Dermis blood vessel endothelial cell (primary cell): Measurements from ENCODE around the gene RGS10. TPM values are rescaled to one million over a fixed set of nuclear protein-coding genes. Genes with fewer than 3 reads are reported as not detected.

Experiments used
- DNase-seq: peaks from one replicate; pipeline ENCODE4 v3.0.0; 2010
- total RNA-seq: library from RNA; depleted of rRNA; stranded (reverse); fragments of >200 nt; gene quantifications from 2 replicates; pipeline ENCODE4 v1.2.3, GENCODE V29; 2014

RGS10 gene
- total RNA-seq, 1 donor from 2014 or later = 12.6 TPM

DNA sequence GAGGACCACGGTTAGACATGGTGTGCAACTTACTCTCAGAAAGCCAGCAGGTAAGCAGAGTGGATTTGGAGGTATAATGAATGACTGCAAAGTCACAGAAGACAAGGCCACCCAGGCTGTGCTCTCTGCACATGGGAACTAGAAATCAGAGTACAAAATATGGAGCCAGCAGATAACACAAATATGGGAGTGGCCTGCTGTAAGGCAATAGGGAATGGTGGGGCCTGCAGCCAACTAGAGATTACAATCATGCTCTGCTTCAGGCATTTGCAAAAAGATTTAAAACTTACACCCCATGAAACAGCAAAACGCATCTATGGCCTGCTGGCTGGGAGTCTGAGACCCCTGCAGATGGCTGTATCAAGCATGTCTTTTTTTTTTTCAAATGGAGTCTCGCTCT lies 47.0 kb downstream of the RGS10 start:
- no peak for DNase-seq

DNA sequence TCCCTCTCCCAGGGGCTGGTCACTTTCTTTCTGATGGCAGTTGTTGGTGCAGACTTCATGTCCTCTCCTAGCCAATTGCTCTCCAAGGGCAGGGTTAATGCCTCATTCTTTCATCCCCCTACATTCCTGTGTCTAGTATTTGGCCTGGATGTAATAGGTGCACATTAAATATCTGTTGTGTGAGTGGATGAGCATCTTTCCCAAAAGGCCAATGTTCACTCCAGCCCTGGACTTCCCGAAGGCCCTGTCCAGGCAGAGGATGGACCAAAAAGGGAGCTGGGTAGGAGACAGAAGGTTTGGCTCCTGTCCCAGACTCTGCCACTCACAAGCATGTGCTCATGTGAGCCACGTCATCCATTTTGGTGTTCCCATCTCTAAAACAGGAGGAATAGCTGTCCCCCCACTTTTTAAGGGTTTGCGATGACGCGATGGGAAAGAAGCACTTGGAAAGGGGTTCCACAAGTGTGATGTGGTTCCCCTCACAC lies 47.5 kb downstream of the RGS10 start:
- DNase-seq = no peak

DNA sequence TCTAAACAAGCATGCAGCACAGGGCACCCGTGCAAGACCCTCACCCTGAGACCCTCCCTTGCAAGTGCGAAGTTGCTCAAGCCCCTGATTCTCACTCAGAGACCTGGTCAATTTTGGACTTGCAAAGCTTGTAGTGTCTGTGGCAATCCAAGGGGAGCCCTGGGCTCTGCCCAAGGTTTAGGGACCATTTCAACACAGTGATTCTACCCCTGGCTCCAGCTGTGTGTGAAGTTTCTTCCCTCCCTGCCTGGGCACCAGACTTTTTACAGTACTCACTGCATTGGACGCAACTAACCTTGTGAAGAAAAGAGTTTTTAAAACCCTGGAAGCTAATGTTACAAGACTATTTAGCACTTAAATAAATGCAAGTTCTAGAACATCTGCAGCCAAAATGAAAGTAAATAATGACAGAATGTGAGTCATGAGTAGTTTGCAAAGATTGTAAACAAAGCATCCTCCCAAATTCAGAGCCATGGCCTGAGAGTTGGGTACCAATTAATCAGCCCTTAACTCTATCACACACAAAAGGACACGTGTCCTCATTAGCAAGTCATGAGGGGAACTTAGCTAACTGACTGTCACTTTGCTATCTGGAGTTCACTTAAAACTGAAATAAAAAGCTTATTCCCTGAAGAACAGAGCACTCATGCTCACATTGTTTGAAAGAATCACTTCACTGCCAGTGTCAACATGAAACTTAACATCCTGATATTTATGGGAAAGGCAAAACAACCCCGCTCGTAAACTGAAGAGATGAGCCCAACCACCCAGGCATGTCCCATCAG lies 48.1 kb downstream of the RGS10 start:
- DNase-seq = no peak

DNA sequence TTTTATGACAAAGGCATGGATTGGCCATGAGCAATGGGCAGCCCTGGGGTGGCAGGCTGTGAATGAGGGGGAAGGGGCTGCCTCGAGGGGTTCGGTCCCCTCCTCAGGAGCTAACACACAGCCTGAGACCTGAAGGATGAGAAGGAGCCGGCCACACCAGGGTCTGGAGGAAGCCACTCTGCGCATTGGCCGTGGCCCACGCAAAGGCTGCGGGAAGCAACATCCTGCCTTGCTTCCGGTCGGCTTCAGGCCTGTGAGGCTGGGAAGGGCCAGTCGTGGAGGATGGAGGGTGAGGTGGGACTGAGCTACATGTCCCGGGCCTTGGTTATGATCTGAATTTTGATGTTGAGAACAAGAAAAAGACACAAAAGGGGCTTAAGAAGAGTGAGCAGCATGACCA lies 49.4 kb downstream of the RGS10 start:
- peak; percentile 43 for DNase-seq

DNA sequence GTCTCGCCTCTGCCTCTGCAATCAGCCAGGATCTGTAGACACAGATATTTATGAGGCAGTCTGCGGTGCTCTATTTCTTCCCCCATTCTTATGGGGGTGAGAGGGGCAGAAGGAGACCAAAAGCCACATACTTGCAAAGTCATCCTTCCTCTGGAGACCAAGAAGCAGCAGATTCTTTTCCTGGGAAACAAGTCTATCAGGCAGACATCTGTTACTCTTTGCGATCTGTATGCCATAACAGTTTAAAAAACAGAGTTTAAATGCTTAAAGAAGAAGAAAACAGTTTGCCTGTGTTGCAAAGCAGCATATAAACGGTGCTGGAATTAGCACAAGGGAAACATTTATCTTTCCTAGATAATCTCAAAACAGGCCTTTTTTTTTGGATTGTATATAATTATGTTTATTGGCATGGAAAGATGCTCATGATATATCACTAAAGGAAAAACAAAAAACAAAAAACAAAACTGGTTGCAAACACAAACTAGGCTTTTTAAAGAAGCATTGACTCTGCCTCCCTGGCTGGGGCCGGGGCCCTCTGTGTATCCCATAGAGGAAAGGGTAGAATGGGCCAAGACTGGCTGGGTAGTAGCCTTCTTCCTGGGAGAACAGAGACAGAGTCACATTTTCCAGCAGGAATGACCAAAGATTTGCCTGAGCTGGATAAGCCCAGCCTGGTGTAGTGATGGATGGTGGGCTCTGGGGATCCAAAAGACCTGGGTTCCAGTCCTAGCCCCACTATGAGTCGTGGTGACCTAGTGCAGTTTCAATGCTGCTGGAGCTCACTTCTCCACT lies 50.4 kb downstream of the RGS10 start:
- DNase-seq = no peak

DNA sequence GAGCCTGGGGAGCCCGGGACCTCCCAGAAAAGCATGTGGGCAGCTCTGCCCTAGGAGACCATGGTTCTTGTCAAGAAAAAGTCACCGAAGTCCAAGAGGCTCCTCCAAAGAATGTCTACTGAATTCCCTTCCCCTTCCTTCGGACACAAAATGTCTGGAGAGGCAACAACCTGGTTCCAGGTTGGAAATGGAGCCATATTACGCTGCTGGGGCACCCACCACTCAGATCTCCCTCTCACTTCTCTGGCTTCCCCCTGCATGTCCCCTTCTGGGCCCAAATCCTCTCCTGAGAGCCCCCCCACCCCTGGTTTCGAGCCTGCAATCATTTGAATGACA lies 52.6 kb downstream of the RGS10 start:
- DNase-seq = no peak

DNA sequence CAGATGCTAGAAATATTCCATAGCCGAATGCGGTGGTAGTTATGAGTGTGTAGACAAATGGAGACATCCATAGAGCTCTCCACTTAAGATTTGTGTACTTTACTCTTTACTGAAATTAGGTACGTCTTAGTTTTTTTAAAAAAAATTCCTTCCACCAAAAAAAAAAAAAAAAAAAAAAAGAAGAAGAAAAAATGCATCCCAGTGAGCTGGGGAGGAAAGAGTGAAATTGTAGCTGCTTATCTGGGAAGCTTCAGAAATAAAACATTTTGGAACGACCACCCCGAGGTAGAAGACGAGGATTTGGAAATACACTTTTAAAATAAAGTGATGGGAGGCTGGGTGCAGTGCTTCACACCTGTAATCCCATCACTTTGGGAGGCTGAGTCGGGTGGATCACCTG lies 53.8 kb downstream of the RGS10 start:
- no peak for DNase-seq

DNA sequence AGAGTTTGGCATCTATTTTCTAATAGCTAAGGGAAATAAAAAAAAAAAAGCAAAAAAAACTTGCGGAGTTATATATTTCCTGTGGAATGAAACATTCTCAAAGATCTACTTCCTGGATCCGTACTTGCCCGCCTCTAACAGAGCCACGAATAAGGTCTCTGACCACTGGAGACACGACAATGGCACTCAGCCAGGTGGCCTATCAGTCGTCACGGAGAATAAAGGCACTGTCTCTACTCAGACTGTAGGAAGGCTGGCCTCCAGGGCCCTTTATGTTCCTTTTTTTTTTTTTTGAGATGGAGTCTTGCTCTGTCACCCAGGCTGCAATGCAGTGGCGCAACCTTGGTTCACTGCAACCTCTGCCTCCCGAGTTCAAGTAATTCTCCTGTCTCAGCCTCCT lies 58.7 kb downstream of the RGS10 start:
- DNase-seq = peak; percentile 50

DNA sequence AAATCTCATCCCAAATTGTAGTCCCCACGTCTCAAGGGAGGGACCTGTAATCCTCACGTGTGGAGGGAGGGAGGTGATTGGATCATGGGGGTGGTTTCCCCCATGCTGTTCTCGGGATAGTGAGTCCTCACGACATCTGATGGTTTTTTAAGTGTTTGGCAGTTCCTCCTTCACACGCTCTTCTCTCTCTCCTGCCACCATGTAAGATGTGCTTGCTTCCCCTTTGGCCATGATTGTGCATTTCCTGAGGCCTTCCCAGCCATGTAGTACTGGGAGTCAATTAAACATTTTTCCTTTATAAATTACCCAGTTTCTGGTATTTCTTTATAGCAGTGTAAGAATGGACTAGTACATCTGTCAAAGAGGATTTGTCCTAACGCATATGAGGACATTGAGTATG lies 59.5 kb downstream of the RGS10 start:
- no peak for DNase-seq

DNA sequence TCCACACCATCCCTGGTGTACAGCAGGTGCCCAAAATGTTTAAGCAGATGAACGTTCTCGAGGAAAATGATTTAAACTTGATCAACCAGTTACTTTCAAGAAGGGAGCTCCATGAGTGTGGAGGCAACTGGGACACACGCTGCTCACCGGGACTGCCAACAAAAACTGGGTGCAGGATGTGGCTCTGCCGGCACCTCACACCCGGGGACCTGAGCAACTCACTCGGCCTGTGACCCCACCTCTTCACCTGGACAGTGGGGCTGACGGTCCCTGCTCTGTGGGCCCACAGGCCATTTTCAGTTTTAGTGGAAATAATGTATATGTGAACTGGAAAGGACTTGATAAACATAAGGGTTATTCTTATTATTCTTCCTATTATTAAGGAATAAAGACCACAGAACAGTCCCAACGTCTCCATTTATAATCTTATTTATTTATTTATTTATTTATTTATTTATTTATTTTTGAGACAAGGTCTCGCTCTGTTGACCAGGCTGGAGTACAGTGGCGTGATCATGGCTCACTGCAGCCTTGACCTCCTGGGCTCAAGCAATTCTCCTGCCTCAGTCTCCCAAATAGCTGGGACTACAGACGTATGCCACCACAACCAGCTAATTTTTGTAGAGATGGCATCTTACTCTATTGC lies 60.6 kb downstream of the RGS10 start:
- DNase-seq = no peak

DNA sequence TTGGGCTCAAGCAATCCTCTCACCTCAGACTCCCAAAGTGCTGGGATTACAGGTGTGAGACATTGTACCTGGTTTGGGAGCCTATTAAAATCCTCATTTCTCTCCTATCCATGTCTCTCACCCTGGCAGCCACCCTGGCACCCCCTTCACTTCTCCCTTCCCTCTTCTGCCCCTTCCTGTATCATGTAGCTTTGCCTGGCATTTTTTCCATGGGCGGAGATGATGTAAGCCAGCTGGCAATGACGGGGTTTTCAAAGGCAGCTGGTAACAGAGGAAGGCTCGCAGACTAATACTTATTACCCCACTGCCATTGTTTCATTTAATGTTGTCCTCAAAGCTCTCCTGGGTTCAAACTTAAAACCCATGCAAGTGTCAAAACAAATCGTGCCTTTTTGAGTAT lies 61.9 kb downstream of the RGS10 start:
- peak; percentile 56 for DNase-seq

DNA sequence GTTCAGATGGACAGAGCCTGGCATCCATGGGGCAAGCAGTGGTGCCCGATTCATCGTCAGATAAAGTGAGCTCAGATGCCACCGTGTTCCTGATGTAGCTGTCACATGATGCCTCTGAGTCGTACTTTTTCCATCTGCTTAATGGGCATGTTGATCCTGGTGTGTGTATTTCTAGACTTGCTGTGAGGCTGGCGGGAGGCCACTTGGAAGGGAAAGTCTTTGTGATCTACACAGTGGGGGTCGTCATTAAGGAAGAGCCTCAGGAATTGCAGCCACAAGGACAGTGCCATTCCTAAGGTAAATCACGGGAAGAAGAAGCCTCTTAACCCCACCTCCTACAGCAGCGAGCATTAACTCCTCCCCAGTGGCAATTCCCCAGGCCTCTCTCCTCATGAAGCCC lies 63.0 kb downstream of the RGS10 start:
- no peak for DNase-seq

DNA sequence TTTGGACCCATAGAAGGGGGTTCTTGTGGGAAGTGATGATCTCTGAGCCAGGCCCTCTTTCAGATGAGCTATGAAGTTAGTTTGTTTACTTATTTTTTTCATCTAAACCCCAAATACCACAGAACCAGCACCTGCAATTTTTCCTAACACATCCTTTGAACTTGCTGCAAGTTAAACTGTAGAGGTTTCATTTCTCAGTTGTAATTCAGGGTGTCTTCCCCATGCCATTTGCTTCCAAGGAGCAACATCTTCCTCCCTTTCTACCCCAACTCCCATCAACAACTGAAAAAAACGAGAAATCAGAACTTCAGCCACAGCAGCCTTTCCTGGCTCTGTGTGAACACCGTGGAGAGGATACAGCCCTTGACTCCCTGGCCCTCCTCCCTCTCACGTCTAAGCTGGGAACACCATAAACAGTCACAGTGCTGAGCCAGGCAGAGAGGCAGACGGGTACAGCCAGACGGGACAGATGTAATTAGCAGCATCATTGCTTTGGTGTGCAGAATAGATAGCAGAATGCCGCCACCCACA lies 63.6 kb downstream of the RGS10 start:
- DNase-seq = no peak

DNA sequence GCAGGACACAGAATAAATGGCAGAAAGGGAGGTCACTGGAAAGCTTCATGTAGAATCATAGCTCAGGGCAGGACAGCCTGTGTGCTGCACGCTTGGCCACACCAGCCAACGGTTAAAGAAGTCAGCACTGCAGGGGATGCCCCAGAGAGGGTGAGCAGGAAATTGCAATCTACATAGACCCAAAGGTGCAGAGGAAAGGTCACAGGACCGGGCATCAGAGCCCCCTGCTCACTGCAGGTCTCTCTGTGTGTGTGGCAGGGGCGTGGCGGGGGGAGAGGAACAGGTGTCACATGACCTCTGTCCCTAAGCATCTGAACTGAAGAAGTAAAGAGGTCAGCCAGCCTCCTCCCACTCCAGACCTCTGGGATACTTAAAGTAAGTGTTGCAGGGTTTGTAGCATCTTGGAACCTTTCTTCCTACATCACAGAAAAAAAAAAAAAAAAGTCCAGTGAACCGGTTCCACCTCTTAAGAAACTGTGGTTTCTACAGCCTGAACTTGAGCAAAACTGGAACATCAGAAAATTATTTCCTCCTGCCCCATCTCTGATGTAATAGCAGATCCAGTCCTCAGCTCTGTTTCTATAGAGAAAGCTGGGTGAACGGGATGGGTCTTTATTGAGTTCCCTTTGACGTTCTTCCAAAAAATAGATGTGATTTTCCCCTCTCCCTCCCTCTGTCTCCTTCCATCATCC lies 64.3 kb downstream of the RGS10 start:
- no peak for DNase-seq

DNA sequence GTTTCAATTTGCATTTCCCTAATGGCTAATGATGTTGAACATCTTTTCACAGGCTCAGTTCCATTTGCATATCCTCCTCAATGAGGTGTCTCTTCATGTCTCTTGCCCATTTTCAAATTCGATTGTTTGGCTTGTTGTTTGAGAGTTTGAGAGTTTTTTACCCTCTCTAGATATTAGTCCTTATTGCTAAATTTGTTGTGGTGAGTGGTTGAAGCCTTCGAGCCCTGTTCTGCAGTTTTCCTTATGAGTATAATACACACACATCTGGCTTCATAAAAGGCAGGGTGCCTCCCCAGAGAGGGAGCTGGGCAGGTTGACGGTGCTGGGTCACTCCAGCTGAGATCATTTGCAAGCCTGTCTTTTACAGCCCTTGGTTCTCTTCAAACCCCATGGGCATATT lies 65.1 kb downstream of the RGS10 start:
- no peak for DNase-seq

DNA sequence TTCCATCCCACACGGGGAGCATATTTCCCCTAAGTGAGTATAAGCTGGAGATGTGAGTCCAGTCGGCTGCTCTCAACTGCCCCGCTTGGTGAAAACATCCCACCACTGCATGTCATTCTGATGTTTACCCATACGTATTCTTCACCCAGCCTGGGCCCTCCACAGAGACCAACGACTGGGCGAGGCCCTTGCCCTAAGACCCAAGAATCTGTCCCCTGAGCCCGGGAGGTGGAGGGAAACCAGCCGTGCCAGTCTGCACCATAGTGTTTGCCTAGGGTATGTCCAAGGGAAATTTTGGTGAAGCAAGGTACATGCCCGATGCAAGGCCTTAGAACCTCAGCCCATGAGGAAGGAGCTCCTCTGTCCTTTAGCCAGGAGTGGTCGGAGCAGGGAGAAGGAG lies 67.9 kb downstream of the RGS10 start:
- DNase-seq = no peak

DNA sequence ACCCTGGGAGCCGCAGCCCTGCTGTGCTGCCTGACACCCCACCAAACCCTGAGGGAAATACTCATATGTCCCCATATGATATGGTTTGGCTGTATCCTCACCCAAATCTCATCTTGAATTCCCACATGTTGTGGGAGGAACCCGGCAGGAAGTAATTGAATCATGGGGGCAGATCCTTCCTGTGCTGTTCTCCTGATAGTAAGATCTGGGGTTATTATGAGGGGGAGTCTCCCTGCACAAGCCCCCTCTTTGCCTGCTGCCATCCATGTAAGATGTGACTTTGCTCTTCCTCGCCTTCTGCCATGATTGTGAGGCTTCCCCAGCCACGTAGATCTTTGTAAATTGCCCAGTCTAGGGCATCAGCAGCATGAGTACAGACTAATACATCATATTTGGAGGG lies 68.7 kb downstream of the RGS10 start:
- no peak for DNase-seq

DNA sequence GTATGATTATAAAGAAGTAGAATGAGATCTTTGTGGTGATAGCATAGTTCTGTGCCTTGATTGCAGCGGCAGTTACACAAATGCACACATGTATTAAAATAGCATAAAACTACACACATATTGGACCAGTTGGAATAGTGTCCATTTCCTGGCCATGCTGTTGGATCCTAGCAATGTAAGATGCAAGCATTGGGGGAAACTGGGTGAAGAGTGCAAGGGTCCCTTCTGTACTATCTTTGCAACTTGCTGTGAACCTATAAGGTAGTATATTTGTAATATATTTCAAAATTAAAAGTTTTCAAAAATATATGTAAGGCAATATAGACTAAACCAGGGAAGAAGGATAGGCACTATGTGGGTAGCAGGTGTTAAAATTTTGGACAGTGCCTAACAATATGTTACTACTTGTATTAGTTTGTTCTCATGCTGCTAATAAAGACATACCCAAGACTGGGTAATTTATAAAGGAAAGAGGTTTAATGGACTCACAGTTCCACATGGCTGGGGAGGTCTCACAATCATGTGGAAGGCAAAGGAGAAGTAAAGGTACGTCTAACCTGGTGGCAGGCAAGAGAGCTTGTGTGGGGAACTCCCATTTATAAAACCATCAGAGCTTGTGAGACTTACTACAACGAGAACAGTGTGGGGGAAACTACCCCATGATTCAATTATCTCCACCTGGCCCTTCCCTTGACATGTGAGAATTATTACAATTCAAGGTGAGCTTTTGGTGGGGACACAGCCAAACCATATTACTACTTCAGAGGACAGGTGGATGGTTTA lies 71.4 kb downstream of the RGS10 start:
- DNase-seq = no peak

DNA sequence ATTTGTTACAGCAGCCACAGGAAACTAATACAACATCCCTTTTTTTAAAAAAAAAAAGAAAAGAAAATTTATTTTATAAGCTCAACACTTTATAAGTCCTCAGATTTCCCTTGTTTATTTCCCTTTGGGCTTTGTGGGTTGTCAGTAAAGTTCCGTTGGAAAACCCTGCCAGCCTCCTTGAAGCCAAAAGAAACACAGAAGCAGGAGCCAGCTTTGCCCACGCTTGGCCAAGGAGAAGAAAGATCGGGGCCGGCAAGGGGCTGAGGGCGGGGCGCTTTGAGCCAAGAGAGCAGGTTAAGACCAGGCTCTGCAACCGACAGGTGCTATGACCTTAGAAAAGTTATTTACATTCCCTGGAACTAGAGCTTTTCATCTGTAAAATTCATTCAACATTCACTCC lies 72.7 kb downstream of the RGS10 start:
- DNase-seq = no peak

DNA sequence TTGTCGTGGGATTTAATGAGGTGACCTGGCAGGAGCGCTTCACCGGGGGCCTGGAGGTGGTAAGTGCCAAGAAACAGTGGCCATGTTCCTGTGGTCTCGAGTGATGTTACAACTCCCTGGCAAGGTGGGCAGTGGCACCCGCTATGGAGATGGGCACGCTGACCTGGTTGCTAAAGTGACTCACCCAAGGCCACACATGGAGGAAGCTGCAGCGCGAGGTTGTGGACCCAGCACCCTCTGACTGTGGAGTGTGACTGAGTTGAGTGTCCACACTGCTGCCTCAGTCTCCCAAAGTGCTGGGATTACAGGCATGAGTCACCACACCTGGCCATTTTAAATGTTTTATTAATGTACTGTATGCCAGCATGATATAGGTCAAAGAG lies 73.2 kb downstream of the RGS10 start:
- no peak for DNase-seq

DNA sequence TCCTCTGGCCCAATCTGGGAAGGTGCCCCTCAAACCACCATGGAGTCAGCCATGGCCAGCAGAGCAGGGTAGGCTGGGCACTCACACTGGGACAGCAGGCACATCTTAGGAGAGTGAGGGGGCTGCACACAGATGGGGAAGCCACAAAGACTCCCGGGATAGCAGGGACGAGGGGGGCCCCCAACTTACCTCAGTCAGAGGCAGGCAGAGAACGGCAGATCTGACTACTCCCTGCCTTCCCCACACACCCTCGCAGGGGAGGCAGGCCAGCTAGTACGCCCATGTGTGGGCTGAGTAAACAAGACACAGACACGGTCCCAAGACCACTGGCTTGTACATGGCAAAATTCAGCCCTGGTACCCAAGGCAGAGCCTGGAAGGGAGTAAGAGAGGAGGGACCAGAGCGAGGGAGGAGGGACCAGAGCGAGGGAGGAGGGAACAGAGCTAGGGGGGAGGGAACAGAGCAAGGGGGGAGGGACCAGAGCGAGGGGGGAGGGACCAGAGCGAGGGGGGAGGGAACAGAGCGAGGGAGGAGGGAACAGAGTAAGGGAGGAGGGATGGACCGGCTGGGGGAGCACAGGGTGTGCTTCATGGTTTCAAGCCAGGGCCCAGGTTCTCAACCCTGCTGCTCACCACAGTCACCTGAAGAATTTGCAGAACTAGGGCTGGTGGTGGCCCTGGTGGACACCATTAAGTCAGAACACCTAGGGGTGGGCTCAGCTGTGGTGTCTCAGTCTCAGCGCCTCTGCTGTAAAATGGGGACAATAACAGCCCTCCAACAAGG lies 73.8 kb downstream of the RGS10 start:
- DNase-seq = no peak
